SK-N-SH treated with all-trans-retinoic acid at 6 μM for 48 hours (cell line): ENCODE data around the gene BCDIN3D.

Experiments used
- ATAC-seq: fragments of 200-7000 bp; cut with Tn5 transposase; 3 replicates; pipeline ENCODE4 v1.9.1; 2020; ENCODE audit warnings: mild to moderate bottlenecking, moderate library complexity
- CREB5 ChIP-seq: fragments of 250-450 bp; sonication (Bioruptor Pico); IDR thresholded peaks from 2 replicates; pipeline ENCODE4 v1.5.1; 2020; ENCODE audit warnings: low read depth, mild to moderate bottlenecking, moderate library complexity
- CSDC2 ChIP-seq: fragments of 250-450 bp; sonication (Bioruptor Pico); IDR thresholded peaks from 2 replicates; pipeline ENCODE4 v1.5.0; 2020; ENCODE audit warnings: mild to moderate bottlenecking, moderate library complexity
- CSRNP3 ChIP-seq: fragments of 250-450 bp; sonication (Bioruptor Pico); IDR thresholded peaks from 2 replicates; pipeline ENCODE4 v1.5.1; 2021; ENCODE audit warnings: mild to moderate bottlenecking, moderate library complexity
- ESRRG ChIP-seq: fragments of 250-450 bp; sonication (Bioruptor Pico); IDR thresholded peaks from 2 replicates; pipeline ENCODE4 v1.6.1; 2021; ENCODE audit warnings: mild to moderate bottlenecking
- GLIS3 ChIP-seq: fragments of 250-450 bp; sonication (Bioruptor Pico); IDR thresholded peaks from 2 replicates; pipeline ENCODE4 v1.5.0; 2020; ENCODE audit warnings: mild to moderate bottlenecking, moderate library complexity
- OSR1 ChIP-seq: fragments of 250-450 bp; sonication (Bioruptor Pico); IDR thresholded peaks from 2 replicates; pipeline ENCODE4 v1.8.0; 2022; ENCODE audit warnings: moderate library complexity, mild to moderate bottlenecking, inconsistent platforms
- PPARA ChIP-seq: fragments of 250-450 bp; sonication (Bioruptor Pico); IDR thresholded peaks from 2 replicates; pipeline ENCODE4 v1.5.0; 2020; ENCODE audit warnings: mild to moderate bottlenecking, borderline replicate concordance
- RARB ChIP-seq: fragments of 250-450 bp; sonication (Bioruptor Pico); IDR thresholded peaks from 2 replicates; pipeline ENCODE4 v1.8.0; 2021; ENCODE audit warnings: mild to moderate bottlenecking, moderate library complexity
- TCF4 ChIP-seq: fragments of 250-450 bp; sonication (Bioruptor Pico); IDR thresholded peaks from 2 replicates; pipeline ENCODE4 v1.8.0; 2021; ENCODE audit warnings: mild to moderate bottlenecking, moderate library complexity, borderline replicate concordance
- TOX ChIP-seq: fragments of 250-450 bp; sonication (Bioruptor Pico); IDR thresholded peaks from 2 replicates; pipeline ENCODE4 v1.8.0; 2021; ENCODE audit warnings: mild to moderate bottlenecking, moderate library complexity, borderline replicate concordance
- ZC3H10 ChIP-seq: fragments of 250-450 bp; sonication (Bioruptor Pico); IDR thresholded peaks from 2 replicates; pipeline ENCODE4 v1.5.1; 2021; ENCODE audit warnings: mild to moderate bottlenecking, moderate library complexity
- ZFP3 ChIP-seq: fragments of 250-450 bp; sonication (Bioruptor Pico); IDR thresholded peaks from 2 replicates; pipeline ENCODE4 v1.5.0; 2020; ENCODE audit warnings: mild to moderate bottlenecking, moderate library complexity
- ZNF565 ChIP-seq: fragments of 450-650 bp; formaldehyde crosslinking; conservative IDR thresholded peaks from 2 replicates; pipeline ENCODE4 v1.5.0; 2020; ENCODE audit warnings: low read depth, mild to moderate bottlenecking, moderate library complexity
- ZNF70 ChIP-seq: fragments of 450-650 bp; formaldehyde crosslinking; IDR thresholded peaks from 2 replicates; pipeline ENCODE4 v1.5.0; 2020; ENCODE audit warnings: mild to moderate bottlenecking, moderate library complexity
- ZNF8 ChIP-seq: fragments of 450-650 bp; formaldehyde crosslinking; IDR thresholded peaks from 2 replicates; pipeline ENCODE4 v1.5.0; 2020; ENCODE audit warnings: mild to moderate bottlenecking, moderate library complexity
- TF ChIP-seq, protein P1 (sequence below): fragments of 250-450 bp; sonication (Bioruptor Pico); IDR thresholded peaks from 2 replicates; pipeline ENCODE4 v1.8.0; 2021; ENCODE audit warnings: low read depth, mild to moderate bottlenecking, moderate library complexity, borderline replicate concordance
- TF ChIP-seq, protein P2 (sequence below): fragments of 250-450 bp; sonication (Bioruptor Pico); IDR thresholded peaks from 2 replicates; pipeline ENCODE4 v1.5.0; 2020; ENCODE audit warnings: mild to moderate bottlenecking, moderate library complexity
- TF ChIP-seq, protein P3 (sequence below): fragments of 250-450 bp; sonication (Bioruptor Pico); IDR thresholded peaks from 2 replicates; pipeline ENCODE4 v1.8.0; 2020; ENCODE audit warnings: mild to moderate bottlenecking, moderate library complexity, borderline replicate concordance

The BCDIN3D gene

DNA sequence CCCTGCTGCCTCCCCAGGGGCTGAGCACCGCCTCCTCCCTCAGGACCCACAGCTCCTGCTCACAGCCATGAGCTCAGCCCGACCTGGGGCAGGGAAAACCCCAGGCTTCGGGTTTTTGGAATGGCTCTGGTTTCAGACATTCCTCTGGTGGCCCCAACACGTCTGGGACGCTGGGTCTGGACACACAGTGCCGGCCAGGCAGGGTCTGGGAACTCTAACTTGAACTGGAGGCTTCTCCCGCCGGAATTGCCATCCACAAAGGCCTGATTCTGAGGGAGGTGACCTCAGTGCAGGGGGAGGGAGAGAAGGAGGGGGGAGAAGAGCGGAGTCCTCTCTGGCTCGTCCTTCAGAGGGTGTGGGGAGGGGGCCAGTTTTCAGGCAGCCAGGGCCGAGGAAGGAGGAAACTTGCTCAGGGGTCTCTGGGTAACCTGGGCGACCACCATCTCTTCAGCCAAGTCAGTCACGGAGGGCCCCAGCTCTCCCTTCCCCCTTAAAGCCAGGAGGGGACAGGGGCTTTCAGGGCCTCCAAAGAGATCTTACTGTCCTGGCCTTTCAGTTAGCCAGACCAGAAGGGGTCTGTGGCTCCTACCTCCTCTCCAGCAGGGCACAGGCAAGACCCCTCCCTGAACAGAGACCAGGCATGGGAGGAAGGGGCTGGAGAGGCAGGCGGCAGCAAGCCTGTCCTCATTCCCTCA lies 34.1 kb downstream of the BCDIN3D start (continued):
- TF ChIP-seq CSRNP3 (CRISPR knock-in tag) (no peak), GLIS3 (CRISPR knock-in tag) (no peak), RARB (CRISPR knock-in tag) (no peak), ESRRG (CRISPR knock-in tag) (no peak), OSR1 (CRISPR knock-in tag) (no peak), TOX (CRISPR knock-in tag) (no peak), ZNF70 (CRISPR knock-in tag) (no peak)
- TF ChIP-seq, all 23 proteins: peak for 0

DNA sequence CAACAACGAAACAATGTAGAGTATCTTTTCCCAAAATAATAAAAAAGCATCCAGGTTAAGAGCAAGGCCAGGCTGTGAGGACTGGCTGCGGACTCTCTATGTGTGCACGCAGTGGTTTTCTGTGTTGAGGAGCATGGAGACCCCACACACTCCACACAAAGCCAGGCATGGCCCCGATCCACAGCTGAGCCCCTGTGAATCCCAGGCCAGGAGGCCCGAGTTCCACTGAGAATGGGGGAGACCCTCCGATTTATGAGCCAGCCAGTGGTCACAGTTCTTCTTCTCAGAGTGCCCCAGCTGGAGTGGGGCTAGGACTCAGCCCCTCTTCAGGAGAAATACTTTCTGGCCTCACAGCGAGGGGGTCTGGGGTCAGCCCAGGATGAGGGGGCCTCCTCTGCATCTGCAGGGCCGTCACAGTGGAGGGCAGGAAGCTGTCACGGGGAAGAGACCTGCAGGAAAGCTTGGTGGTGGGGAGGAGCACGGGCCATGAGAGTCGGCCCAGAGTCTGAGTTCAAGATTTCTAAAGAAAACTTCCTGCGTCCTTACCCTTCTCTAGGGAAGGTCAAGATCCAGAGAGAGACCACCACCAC lies 34.8 kb downstream of the BCDIN3D start:
- TF ChIP-seq, protein P1, sequence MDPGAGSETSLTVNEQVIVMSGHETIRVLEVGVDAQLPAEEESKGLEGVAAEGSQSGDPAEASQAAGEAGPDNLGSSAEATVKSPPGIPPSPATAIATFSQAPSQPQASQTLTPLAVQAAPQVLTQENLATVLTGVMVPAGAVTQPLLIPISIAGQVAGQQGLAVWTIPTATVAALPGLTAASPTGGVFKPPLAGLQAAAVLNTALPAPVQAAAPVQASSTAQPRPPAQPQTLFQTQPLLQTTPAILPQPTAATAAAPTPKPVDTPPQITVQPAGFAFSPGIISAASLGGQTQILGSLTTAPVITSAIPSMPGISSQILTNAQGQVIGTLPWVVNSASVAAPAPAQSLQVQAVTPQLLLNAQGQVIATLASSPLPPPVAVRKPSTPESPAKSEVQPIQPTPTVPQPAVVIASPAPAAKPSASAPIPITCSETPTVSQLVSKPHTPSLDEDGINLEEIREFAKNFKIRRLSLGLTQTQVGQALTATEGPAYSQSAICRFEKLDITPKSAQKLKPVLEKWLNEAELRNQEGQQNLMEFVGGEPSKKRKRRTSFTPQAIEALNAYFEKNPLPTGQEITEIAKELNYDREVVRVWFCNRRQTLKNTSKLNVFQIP: no peak
- TF ChIP-seq ZFP3 (CRISPR knock-in tag) (no peak), ZNF8 (no peak), CSRNP3 (CRISPR knock-in tag) (no peak), ZNF70 (CRISPR knock-in tag) (no peak), TCF4 (CRISPR knock-in tag) (no peak), CSDC2 (CRISPR knock-in tag) (no peak)
- ATAC-seq: no peak

- no peak for ATAC-seq
- TF ChIP-seq, protein P1: no peak
- no peak for TF ChIP-seq PPARA (CRISPR knock-in tag)
- TF ChIP-seq ZNF70 (CRISPR knock-in tag): no peak
- TF ChIP-seq CREB5 (CRISPR knock-in tag): no peak
- no peak for TF ChIP-seq ZFP3 (CRISPR knock-in tag)
- no peak for TF ChIP-seq CSDC2 (CRISPR knock-in tag)
Observed at GRCh38 chr12:49806877-49807276, 36.0 kb downstream of the BCDIN3D start.

DNA sequence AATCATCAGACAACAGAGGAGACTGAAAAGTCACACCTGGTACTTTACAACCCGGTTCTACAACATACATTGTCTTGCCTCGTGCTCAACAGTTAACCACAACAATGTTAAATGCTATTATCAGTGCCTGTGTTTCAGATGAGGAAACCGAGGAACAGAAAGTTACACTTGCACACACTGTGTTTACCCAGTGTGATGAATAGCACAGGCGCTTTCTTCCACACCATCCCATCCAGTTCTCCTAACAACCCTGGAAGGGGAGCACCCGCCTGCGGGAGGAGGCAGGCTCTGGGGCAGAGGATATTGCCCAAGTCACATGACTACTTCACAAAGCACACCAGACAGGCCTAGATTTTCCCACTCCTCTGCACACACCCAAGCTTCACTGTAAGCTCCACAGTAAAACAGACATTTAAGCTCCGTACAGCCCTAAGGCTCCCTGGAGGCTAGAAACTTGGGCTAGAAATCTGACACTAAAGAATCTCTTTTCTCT lies 36.5 kb downstream of the BCDIN3D start:
- no peak for ATAC-seq
- TF ChIP-seq TOX (CRISPR knock-in tag) (no peak), PPARA (CRISPR knock-in tag) (no peak), ESRRG (CRISPR knock-in tag) (no peak), ZC3H10 (no peak), OSR1 (CRISPR knock-in tag) (no peak), ZNF8 (no peak), ZNF565 (CRISPR knock-in tag) (no peak)
- TF ChIP-seq, protein P2, sequence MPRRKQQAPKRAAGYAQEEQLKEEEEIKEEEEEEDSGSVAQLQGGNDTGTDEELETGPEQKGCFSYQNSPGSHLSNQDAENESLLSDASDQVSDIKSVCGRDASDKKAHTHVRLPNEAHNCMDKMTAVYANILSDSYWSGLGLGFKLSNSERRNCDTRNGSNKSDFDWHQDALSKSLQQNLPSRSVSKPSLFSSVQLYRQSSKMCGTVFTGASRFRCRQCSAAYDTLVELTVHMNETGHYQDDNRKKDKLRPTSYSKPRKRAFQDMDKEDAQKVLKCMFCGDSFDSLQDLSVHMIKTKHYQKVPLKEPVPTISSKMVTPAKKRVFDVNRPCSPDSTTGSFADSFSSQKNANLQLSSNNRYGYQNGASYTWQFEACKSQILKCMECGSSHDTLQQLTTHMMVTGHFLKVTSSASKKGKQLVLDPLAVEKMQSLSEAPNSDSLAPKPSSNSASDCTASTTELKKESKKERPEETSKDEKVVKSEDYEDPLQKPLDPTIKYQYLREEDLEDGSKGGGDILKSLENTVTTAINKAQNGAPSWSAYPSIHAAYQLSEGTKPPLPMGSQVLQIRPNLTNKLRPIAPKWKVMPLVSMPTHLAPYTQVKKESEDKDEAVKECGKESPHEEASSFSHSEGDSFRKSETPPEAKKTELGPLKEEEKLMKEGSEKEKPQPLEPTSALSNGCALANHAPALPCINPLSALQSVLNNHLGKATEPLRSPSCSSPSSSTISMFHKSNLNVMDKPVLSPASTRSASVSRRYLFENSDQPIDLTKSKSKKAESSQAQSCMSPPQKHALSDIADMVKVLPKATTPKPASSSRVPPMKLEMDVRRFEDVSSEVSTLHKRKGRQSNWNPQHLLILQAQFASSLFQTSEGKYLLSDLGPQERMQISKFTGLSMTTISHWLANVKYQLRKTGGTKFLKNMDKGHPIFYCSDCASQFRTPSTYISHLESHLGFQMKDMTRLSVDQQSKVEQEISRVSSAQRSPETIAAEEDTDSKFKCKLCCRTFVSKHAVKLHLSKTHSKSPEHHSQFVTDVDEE: no peak
- TF ChIP-seq, protein P3, sequence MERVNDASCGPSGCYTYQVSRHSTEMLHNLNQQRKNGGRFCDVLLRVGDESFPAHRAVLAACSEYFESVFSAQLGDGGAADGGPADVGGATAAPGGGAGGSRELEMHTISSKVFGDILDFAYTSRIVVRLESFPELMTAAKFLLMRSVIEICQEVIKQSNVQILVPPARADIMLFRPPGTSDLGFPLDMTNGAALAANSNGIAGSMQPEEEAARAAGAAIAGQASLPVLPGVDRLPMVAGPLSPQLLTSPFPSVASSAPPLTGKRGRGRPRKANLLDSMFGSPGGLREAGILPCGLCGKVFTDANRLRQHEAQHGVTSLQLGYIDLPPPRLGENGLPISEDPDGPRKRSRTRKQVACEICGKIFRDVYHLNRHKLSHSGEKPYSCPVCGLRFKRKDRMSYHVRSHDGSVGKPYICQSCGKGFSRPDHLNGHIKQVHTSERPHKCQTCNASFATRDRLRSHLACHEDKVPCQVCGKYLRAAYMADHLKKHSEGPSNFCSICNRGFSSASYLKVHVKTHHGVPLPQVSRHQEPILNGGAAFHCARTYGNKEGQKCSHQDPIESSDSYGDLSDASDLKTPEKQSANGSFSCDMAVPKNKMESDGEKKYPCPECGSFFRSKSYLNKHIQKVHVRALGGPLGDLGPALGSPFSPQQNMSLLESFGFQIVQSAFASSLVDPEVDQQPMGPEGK (CRISPR knock-in tag): no peak
